Hepatocyte (in vitro differentiated cells): ENCODE results near the gene KHDC1L. TPM values are rescaled to one million over a fixed set of nuclear protein-coding genes. Genes with fewer than 3 reads are reported as not detected.

Experiments used
- DNase-seq: peaks from one replicate; pipeline ENCODE4 v3.0.0-alpha.2; 2016; ENCODE audit warnings: low spot score
- H2AFZ ChIP-seq: fragments of 200-600 bp; sonication (generic); 2 replicates; pipeline ENCODE4 v1.6.0; 2016; ENCODE audit warnings: antibody characterized with exemption, mild to moderate bottlenecking
- H3K27ac ChIP-seq: fragments of 200-600 bp; sonication (generic); 2 replicates; pipeline ENCODE4 v1.5.1; 2016; ENCODE audit warnings: mild to moderate bottlenecking
- H3K27me3 ChIP-seq: fragments of 200-600 bp; sonication (generic); 2 replicates; pipeline ENCODE4 v1.6.1; 2016
- H3K36me3 ChIP-seq: fragments of 200-600 bp; sonication (generic); replicated peaks from 2 replicates; pipeline ENCODE4 v1.5.1; 2016; ENCODE audit warnings: low read depth; ENCODE audit not compliant: insufficient read depth
- H3K4me1 ChIP-seq: fragments of 200-600 bp; sonication (generic); 2 replicates; pipeline ENCODE4 v1.5.1; 2016; ENCODE audit warnings: mild to moderate bottlenecking, moderate library complexity; ENCODE audit not compliant: insufficient read depth
- H3K4me2 ChIP-seq: fragments of 200-600 bp; sonication (generic); 2 replicates; pipeline ENCODE4 v1.6.0; 2016
- H3K4me3 ChIP-seq: fragments of 200-600 bp; sonication (generic); 2 replicates; pipeline ENCODE4 v1.5.1; 2016; ENCODE audit warnings: mild to moderate bottlenecking
- H3K79me2 ChIP-seq: fragments of 200-600 bp; sonication (generic); 2 replicates; pipeline ENCODE4 v1.6.0; 2017; ENCODE audit warnings: mild to moderate bottlenecking
- H3K9me2 ChIP-seq: fragments of 200-600 bp; sonication (generic); replicated peaks from 2 replicates; pipeline ENCODE4 v1.6.0; 2017; ENCODE audit warnings: mild to moderate bottlenecking; ENCODE audit not compliant: insufficient read depth
- H3K9me3 ChIP-seq: fragments of 200-600 bp; sonication (generic); 2 replicates; pipeline ENCODE4 v1.5.1; 2016; ENCODE audit warnings: low read depth, mild to moderate bottlenecking
- H4K20me1 ChIP-seq: fragments of 200-600 bp; sonication (generic); 2 replicates; pipeline ENCODE4 v1.6.0; 2016; ENCODE audit warnings: mild to moderate bottlenecking; ENCODE audit not compliant: insufficient read depth, poor library complexity, severe bottlenecking
- CTCF ChIP-seq: fragments of 200-600 bp; sonication (generic); IDR thresholded peaks from 2 replicates; pipeline ENCODE4 v1.5.1; 2016; ENCODE audit warnings: antibody characterized with exemption, mild to moderate bottlenecking; ENCODE audit not compliant: poor library complexity
- EZH2 ChIP-seq: fragments of 200-600 bp; sonication (generic); IDR thresholded peaks from 2 replicates; pipeline ENCODE4 v1.6.1; 2016; ENCODE audit warnings: antibody characterized with exemption, mild to moderate bottlenecking, borderline replicate concordance
- EZH2phosphoT487 ChIP-seq: fragments of 200-600 bp; sonication (generic); IDR thresholded peaks from one replicate; pipeline ENCODE4 v1.6.1; 2018; ENCODE audit warnings: antibody characterized with exemption, mild to moderate bottlenecking, low read depth, moderate library complexity; ENCODE audit not compliant: unreplicated experiment, severe bottlenecking
- WGBS: methylation state at CpG from one replicate; pipeline ENCODE4 v1.1.6; 2016; ENCODE audit warnings: low lambda C conversion rate; ENCODE audit errors: missing lambda C conversion rate; 5-methylcytosine and 5-hydroxymethylcytosine counted together
- polyA plus RNA-seq: library from polyadenylated mRNA; unstranded; fragments of >200 nt; fragmentation: Nextera tagmentation; extraction: Ambion mirVana; gene quantifications from 2 replicates; pipeline ENCODE4 v1.2.1, GENCODE V29; 2016
- total RNA-seq: library from RNA; depleted of rRNA; stranded (reverse); fragments of >200 nt; gene quantifications from 2 replicates; pipeline ENCODE4 v1.2.3, GENCODE V29; 2014

Gene KHDC1L
- total and polyA plus RNA-seq, 2 experiments from 2014 or later = not detected

- Histone ChIP-seq H3K4me3 (no peak overlapping the region), H3K27ac (no peak overlapping the region), H4K20me1 (no peaks in the 10 kb centered on the region), H2AFZ (no peak overlapping the region), H3K36me3 (no peaks in the 10 kb centered on the region), H3K9me3 (no peaks in the 10 kb centered on the region), H3K4me1 (no peaks in the 10 kb centered on the region), H3K27me3 (no peaks in the 10 kb centered on the region), H3K9me2 (no peaks in the 10 kb centered on the region), H3K4me2 (no peak overlapping the region), H3K79me2 (no peaks in the 10 kb centered on the region)
- WGBS = 97% methylated on average over 2 of the region's 2 CpGs
- TF ChIP-seq CTCF = no peak
- TF ChIP-seq EZH2phosphoT487 = no peak
- TF ChIP-seq EZH2 = no peak
- no peak for DNase-seq
Measured at GRCh38 chr6:73252703-73253102, 27.4 kb upstream of the KHDC1L start.

GRCh38 chr6:73250016-73250415 is 24.7 kb upstream of the KHDC1L start:
- Histone ChIP-seq H3K4me2 (no peak overlapping the region), H3K36me3 (no peaks in the 10 kb centered on the region), H3K4me3 (no peak overlapping the region), H3K27me3 (no peaks in the 10 kb centered on the region), H3K27ac (no peak overlapping the region), H3K9me3 (no peaks in the 10 kb centered on the region), H4K20me1 (no peaks in the 10 kb centered on the region), H3K4me1 (no peaks in the 10 kb centered on the region), H2AFZ (no peak overlapping the region), H3K79me2 (no peaks in the 10 kb centered on the region), H3K9me2 (no peaks in the 10 kb centered on the region)
- TF ChIP-seq EZH2phosphoT487 (no peak), CTCF (no peak), EZH2 (no peak)
- no peak for DNase-seq

- H3K36me3 ChIP-seq = no peaks in the 10 kb centered on the region
- no peak for TF ChIP-seq EZH2phosphoT487
- H3K27me3 ChIP-seq = no peaks in the 10 kb centered on the region
- no peak overlapping the region for H3K27ac ChIP-seq
- H4K20me1 ChIP-seq = no peaks in the 10 kb centered on the region
- 65% methylated on average over 5 of the region's 5 CpGs for WGBS
- no peak overlapping the region for H3K4me2 ChIP-seq
- H3K79me2 ChIP-seq = no peaks in the 10 kb centered on the region
- DNase-seq = no peak
- H2AFZ ChIP-seq = no peak overlapping the region
- H3K9me3 ChIP-seq = no peaks in the 10 kb centered on the region
- H3K9me2 ChIP-seq = no peaks in the 10 kb centered on the region
- no peak overlapping the region for H3K4me3 ChIP-seq
- H3K4me1 ChIP-seq = no peaks in the 10 kb centered on the region
Measured at GRCh38 chr6:73248192-73248903, 23.1 kb upstream of the KHDC1L start.

- no peaks in the 10 kb centered on the region for H3K9me2 ChIP-seq
- no peak overlapping the region for H3K4me2 ChIP-seq
- H3K4me3 ChIP-seq = no peak overlapping the region
- H3K9me3 ChIP-seq = no peaks in the 10 kb centered on the region
- no peaks in the 10 kb centered on the region for H3K4me1 ChIP-seq
- no peak for DNase-seq
- no peak for TF ChIP-seq EZH2phosphoT487
- no peak for TF ChIP-seq EZH2
- TF ChIP-seq CTCF = no peak
- H3K79me2 ChIP-seq = no peaks in the 10 kb centered on the region
- H3K36me3 ChIP-seq = no peaks in the 10 kb centered on the region
- H4K20me1 ChIP-seq = no peaks in the 10 kb centered on the region
- no peaks in the 10 kb centered on the region for H3K27me3 ChIP-seq
- WGBS = 87% methylated on average over 5 of the region's 5 CpGs
- H2AFZ ChIP-seq = no peak overlapping the region
- no peak overlapping the region for H3K27ac ChIP-seq
Measured at GRCh38 chr6:73242001-73242400, 16.7 kb upstream of the KHDC1L start.
